Osteocyte (in vitro differentiated cells): ENCODE data around the gene FAM13B. TPM values are rescaled to one million over a fixed set of nuclear protein-coding genes. Genes with fewer than 3 reads are reported as not detected.

Source experiments
- DNase-seq: peaks from one replicate; pipeline ENCODE4 v3.0.0; 2021; ENCODE audit warnings: mixed read lengths; ENCODE audit not compliant: unreplicated experiment; ENCODE audit errors: extremely low spot score
- H3K27ac Mint-ChIP-seq: one replicate; pipeline ENCODE4 v1.8.0; 2021; ENCODE audit warnings: mild to moderate bottlenecking, mixed read lengths; ENCODE audit not compliant: unreplicated experiment
- H3K27me3 Mint-ChIP-seq: one replicate; pipeline ENCODE4 v1.8.0; 2021; ENCODE audit warnings: mixed read lengths; ENCODE audit not compliant: unreplicated experiment
- H3K36me3 Mint-ChIP-seq: one replicate; pipeline ENCODE4 v1.8.0; 2021; ENCODE audit warnings: mixed read lengths; ENCODE audit not compliant: unreplicated experiment
- H3K4me1 Mint-ChIP-seq: one replicate; pipeline ENCODE4 v1.8.0; 2021; ENCODE audit warnings: mixed read lengths; ENCODE audit not compliant: unreplicated experiment
- H3K4me3 Mint-ChIP-seq: one replicate; pipeline ENCODE4 v1.8.0; 2021; ENCODE audit warnings: mild to moderate bottlenecking, moderate library complexity, mixed read lengths; ENCODE audit not compliant: unreplicated experiment
- H3K9me3 Mint-ChIP-seq: one replicate; pipeline ENCODE4 v1.8.0; 2021; ENCODE audit warnings: mixed read lengths; ENCODE audit not compliant: unreplicated experiment
- CTCF ChIP-seq: fragments of 200-600 bp; sonication (generic); IDR thresholded peaks from 2 replicates; pipeline ENCODE4 v1.5.0; 2021; ENCODE audit warnings: antibody characterized with exemption, mild to moderate bottlenecking, moderate library complexity
- total RNA-seq: library from RNA; stranded (reverse); gene quantifications from 2 replicates; pipeline ENCODE4 v1.2.1, GENCODE V29; 2021

The FAM13B gene
- total RNA-seq, 1 donor from 2014 or later, result 42.7 TPM

DNA sequence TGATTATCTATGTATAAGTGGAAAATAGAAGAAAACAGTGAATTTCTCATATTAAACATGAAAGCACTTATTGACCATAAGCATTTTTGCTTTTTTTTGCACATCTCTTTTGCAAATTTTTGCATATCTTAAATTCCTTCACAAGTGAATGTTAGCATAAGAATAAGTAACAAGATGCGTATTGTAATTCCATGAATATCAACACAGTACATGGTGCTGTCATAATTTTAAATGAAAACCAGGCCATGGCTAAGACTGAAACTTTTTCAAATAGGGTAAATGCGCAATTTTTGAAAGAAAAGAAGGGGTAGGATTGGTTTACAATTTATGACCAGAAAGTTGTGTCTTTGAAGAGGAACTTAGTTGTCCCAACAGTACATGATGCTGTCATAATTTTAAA, 17.0 kb downstream of the FAM13B start:
- no peak overlapping the region for H3K27ac Mint-ChIP-seq

DNA sequence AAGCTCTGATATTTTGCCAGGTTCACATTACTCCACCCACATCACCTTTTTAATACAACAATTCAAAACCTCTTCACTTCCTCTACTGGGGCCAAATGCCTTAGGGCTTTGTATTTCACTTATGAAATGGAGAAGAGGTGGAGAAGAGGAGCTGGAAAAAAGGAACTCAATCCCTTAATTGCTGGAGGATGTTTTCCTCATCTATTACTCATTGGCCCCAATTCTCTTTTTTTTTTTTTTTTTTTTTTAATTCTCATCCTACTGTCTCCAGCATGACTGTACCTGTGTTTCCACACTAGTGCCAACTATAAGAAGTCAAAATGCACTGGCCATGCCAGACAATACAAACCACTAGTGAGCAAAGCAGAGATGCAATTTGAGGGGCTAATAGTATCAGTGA, 20.9 kb downstream of the FAM13B start:
- Mint-ChIP-seq H3K36me3 (peaks cover 33% of the 10 kb centered on the region), H3K27ac (no peak overlapping the region), H3K9me3 (no peaks in the 10 kb centered on the region), H3K27me3 (no peaks in the 10 kb centered on the region), H3K4me1 (peaks cover 32% of the 10 kb centered on the region), H3K4me3 (no peak overlapping the region)
- TF ChIP-seq CTCF, result no peak
- DNase-seq, result no peak

More for the DNA sequence above, 17.0 kb downstream of the FAM13B start:
- no peak for TF ChIP-seq CTCF
- no peak for DNase-seq
- Mint-ChIP-seq H3K36me3 (peaks cover 42% of the 10 kb centered on the region), H3K9me3 (no peaks in the 10 kb centered on the region), H3K4me3 (no peak overlapping the region), H3K4me1 (peaks cover 32% of the 10 kb centered on the region), H3K27me3 (no peaks in the 10 kb centered on the region)

GRCh38 chr5:138000102-138000723, 32.7 kb downstream of the FAM13B start:
- DNase-seq, result no peak
- Mint-ChIP-seq H3K27me3 (no peaks in the 10 kb centered on the region), H3K27ac (no peak overlapping the region), H3K4me1 (peaks cover 29% of the 10 kb centered on the region), H3K36me3 (peaks cover 27% of the 10 kb centered on the region), H3K4me3 (no peak overlapping the region), H3K9me3 (peaks cover 10% of the 10 kb centered on the region)
- TF ChIP-seq CTCF, result no peak

GRCh38 chr5:137997726-137998213, 35.1 kb downstream of the FAM13B start:
- Mint-ChIP-seq H3K4me3 (no peak overlapping the region), H3K27me3 (no peaks in the 10 kb centered on the region), H3K27ac (no peak overlapping the region), H3K9me3 (peaks cover 10% of the 10 kb centered on the region), H3K36me3 (peaks cover 21% of the 10 kb centered on the region), H3K4me1 (peaks cover 38% of the 10 kb centered on the region)
- no peak for TF ChIP-seq CTCF
- DNase-seq, result no peak

GRCh38 chr5:137995749-137996128, 37.1 kb downstream of the FAM13B start:
- TF ChIP-seq CTCF, result no peak

More at GRCh38 chr5:137995749-137996128, 37.1 kb downstream of the FAM13B start:
- no peaks in the 10 kb centered on the region for H3K27me3 Mint-ChIP-seq
- H3K4me1 Mint-ChIP-seq, result peaks cover 47% of the 10 kb centered on the region
- peak overlapping the region; percentile 76 for H3K27ac Mint-ChIP-seq
- H3K4me3 Mint-ChIP-seq, result peak overlapping the region; percentile 42
- H3K9me3 Mint-ChIP-seq, result peaks cover 10% of the 10 kb centered on the region
- H3K36me3 Mint-ChIP-seq, result peaks cover 19% of the 10 kb centered on the region
- no peak for DNase-seq
